GM23338 (cell line): Measurements from ENCODE around the gene HTR6. TPM values are rescaled to one million over a fixed set of nuclear protein-coding genes. Genes with fewer than 3 reads are reported as not detected.

Experiments used
- ATAC-seq: fragments of 200-7000 bp; cut with Tn5 transposase; 3 replicates; pipeline ENCODE4 v1.9.1; 2020
- DNase-seq: peaks from one replicate; pipeline ENCODE4 v3.0.0-alpha.2; 2015; ENCODE audit warnings: low spot score
- H2AFZ ChIP-seq: fragments of 200-600 bp; sonication (generic); 2 replicates; pipeline ENCODE4 v1.8.0; 2016; ENCODE audit warnings: antibody characterized with exemption, mild to moderate bottlenecking, moderate library complexity
- H3F3A ChIP-seq: fragments of 200-600 bp; sonication (generic); replicated peaks from 2 replicates; pipeline ENCODE4 v1.8.0; 2017; ENCODE audit warnings: antibody characterized with exemption, mixed run types, low read depth
- H3K27ac ChIP-seq: fragments of 200-600 bp; sonication (generic); 2 replicates; pipeline ENCODE4 v1.6.1; 2016; ENCODE audit warnings: low read depth
- H3K27me3 ChIP-seq: fragments of 200-600 bp; sonication (generic); 2 replicates; pipeline ENCODE4 v1.8.0; 2016; ENCODE audit warnings: mild to moderate bottlenecking, mixed run types, moderate library complexity; ENCODE audit not compliant: insufficient read depth
- H3K36me3 ChIP-seq: fragments of 200-600 bp; sonication (generic); 2 replicates; pipeline ENCODE4 v1.8.0; 2016; ENCODE audit warnings: mild to moderate bottlenecking; ENCODE audit not compliant: insufficient read depth
- H3K4me1 ChIP-seq: fragments of 200-600 bp; sonication (generic); 2 replicates; pipeline ENCODE4 v1.8.0; 2016; ENCODE audit warnings: mild to moderate bottlenecking, moderate library complexity; ENCODE audit not compliant: insufficient read depth
- H3K4me2 ChIP-seq: fragments of 200-600 bp; sonication (generic); 2 replicates; pipeline ENCODE4 v1.7.1; 2017; ENCODE audit warnings: mixed run types
- H3K4me3 ChIP-seq: fragments of 200-600 bp; sonication (generic); 2 replicates; pipeline ENCODE4 v1.6.1; 2016; ENCODE audit warnings: mixed run types
- H3K79me2 ChIP-seq: fragments of 200-600 bp; sonication (generic); replicated peaks from 2 replicates; pipeline ENCODE4 v1.8.0; 2017; ENCODE audit warnings: mild to moderate bottlenecking; ENCODE audit not compliant: insufficient read depth
- H3K9me2 ChIP-seq: fragments of 200-600 bp; sonication (generic); 2 replicates; pipeline ENCODE4 v1.8.0; 2017; ENCODE audit not compliant: insufficient read depth
- H4K20me1 ChIP-seq: fragments of 200-600 bp; sonication (generic); replicated peaks from 2 replicates; pipeline ENCODE4 v1.8.0; 2017; ENCODE audit warnings: mild to moderate bottlenecking; ENCODE audit not compliant: insufficient read depth
- H3K27ac Mint-ChIP-seq: 2 replicates; pipeline ENCODE4 v1.8.0; 2020; ENCODE audit warnings: inconsistent platforms, mild to moderate bottlenecking, moderate library complexity, mixed read lengths
- H3K27me3 Mint-ChIP-seq: 3 replicates; pipeline ENCODE4 v1.8.0; 2022; ENCODE audit warnings: low read depth, mild to moderate bottlenecking, moderate library complexity, mixed read lengths, inconsistent platforms; ENCODE audit not compliant: insufficient read depth, poor library complexity
- H3K36me3 Mint-ChIP-seq: 3 replicates; pipeline ENCODE4 v1.8.0; 2021; ENCODE audit warnings: low read depth, mild to moderate bottlenecking, inconsistent platforms, moderate library complexity, mixed read lengths
- H3K4me1 Mint-ChIP-seq: 3 replicates; pipeline ENCODE4 v1.8.0; 2020; ENCODE audit warnings: mild to moderate bottlenecking, inconsistent platforms, mixed read lengths
- H3K4me3 Mint-ChIP-seq: 3 replicates; pipeline ENCODE4 v1.8.0; 2021; ENCODE audit warnings: moderate library complexity, mild to moderate bottlenecking, inconsistent platforms, mixed read lengths
- H3K9me3 Mint-ChIP-seq: 3 replicates; pipeline ENCODE4 v1.8.0; 2020; ENCODE audit warnings: moderate library complexity, mild to moderate bottlenecking, inconsistent platforms, mixed read lengths
- CREB1 ChIP-seq: fragments of 250-450 bp; sonication (Bioruptor Pico); IDR thresholded peaks from 2 replicates; pipeline ENCODE4 v1.5.0; 2020; ENCODE audit warnings: low read depth, mild to moderate bottlenecking, moderate library complexity
- EZH2 ChIP-seq: fragments of 200-600 bp; sonication (generic); IDR thresholded peaks from one replicate; pipeline ENCODE4 v1.8.0; 2017; ENCODE audit warnings: antibody characterized with exemption, mild to moderate bottlenecking, low read depth; ENCODE audit not compliant: unreplicated experiment
- EZH2phosphoT487 ChIP-seq: fragments of 200-600 bp; sonication (generic); IDR thresholded peaks from one replicate; pipeline ENCODE4 v1.8.1; 2018; ENCODE audit warnings: antibody characterized with exemption; ENCODE audit not compliant: unreplicated experiment
- JUNB ChIP-seq: IDR thresholded peaks from one replicate; pipeline ENCODE4 v1.6.1; 2016; ENCODE audit warnings: antibody characterized with exemption; ENCODE audit not compliant: unreplicated experiment
- NANOG ChIP-seq: IDR thresholded peaks from 2 replicates; pipeline ENCODE4 v1.6.1; 2016; ENCODE audit warnings: antibody characterized with exemption, borderline replicate concordance
- POLR2AphosphoS5 ChIP-seq: IDR thresholded peaks from 2 replicates; pipeline ENCODE4 v1.6.1; 2016; ENCODE audit warnings: antibody characterized with exemption, low read depth
- STAT1 ChIP-seq: IDR thresholded peaks from one replicate; pipeline ENCODE4 v1.6.1; 2016; ENCODE audit warnings: antibody characterized with exemption; ENCODE audit not compliant: unreplicated experiment
- ZNF114 ChIP-seq: fragments of 250-450 bp; sonication (Bioruptor Pico); IDR thresholded peaks from 2 replicates; pipeline ENCODE4 v1.5.0; 2020; ENCODE audit warnings: mild to moderate bottlenecking, moderate library complexity
- ZNF331 ChIP-seq: fragments of 250-450 bp; sonication (Bioruptor Pico); IDR thresholded peaks from 2 replicates; pipeline ENCODE4 v1.5.0; 2020; ENCODE audit warnings: low read depth, mild to moderate bottlenecking, moderate library complexity
- polyA plus RNA-seq: library from polyadenylated mRNA; unstranded; fragments of >200 nt; fragmentation: Nextera tagmentation; extraction: Ambion mirVana; gene quantifications from 2 replicates; pipeline ENCODE4 v1.2.1, GENCODE V29; 2016
- total RNA-seq: library from RNA; depleted of rRNA; stranded (reverse); fragments of >200 nt; shearing (Covaris generic); gene quantifications from 2 replicates; pipeline ENCODE4 v1.2.3, GENCODE V29; 2014
- TF ChIP-seq, protein P1 (sequence below): fragments of 250-450 bp; sonication (Bioruptor Pico); IDR thresholded peaks from 2 replicates; pipeline ENCODE4 v1.5.0; 2020; ENCODE audit warnings: mild to moderate bottlenecking, moderate library complexity

HTR6 gene
- total and polyA plus RNA-seq, 2 experiments from 2014 or later, result 0.26 to 0.66 TPM

DNA sequence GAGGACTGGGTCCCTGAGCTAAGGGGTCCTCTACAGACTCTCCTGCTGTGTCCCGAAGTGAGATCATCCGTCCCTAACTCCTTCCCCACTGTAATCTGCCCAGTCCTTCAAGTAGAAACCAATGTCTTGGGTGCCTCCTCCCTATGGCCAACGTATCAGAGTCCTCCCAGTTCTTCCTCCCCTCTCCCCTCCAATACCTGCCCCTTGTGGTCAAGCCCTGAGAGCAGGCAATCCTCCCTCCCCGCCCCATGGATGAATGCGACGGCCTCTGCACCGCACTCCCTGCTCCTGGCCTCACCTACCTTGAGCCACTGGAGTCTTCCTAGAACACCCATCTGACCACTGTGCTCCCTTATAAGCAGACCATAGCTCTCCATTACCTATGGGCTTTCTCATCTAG, 31.1 kb downstream of the HTR6 start (continued):
- TF ChIP-seq, protein P1, sequence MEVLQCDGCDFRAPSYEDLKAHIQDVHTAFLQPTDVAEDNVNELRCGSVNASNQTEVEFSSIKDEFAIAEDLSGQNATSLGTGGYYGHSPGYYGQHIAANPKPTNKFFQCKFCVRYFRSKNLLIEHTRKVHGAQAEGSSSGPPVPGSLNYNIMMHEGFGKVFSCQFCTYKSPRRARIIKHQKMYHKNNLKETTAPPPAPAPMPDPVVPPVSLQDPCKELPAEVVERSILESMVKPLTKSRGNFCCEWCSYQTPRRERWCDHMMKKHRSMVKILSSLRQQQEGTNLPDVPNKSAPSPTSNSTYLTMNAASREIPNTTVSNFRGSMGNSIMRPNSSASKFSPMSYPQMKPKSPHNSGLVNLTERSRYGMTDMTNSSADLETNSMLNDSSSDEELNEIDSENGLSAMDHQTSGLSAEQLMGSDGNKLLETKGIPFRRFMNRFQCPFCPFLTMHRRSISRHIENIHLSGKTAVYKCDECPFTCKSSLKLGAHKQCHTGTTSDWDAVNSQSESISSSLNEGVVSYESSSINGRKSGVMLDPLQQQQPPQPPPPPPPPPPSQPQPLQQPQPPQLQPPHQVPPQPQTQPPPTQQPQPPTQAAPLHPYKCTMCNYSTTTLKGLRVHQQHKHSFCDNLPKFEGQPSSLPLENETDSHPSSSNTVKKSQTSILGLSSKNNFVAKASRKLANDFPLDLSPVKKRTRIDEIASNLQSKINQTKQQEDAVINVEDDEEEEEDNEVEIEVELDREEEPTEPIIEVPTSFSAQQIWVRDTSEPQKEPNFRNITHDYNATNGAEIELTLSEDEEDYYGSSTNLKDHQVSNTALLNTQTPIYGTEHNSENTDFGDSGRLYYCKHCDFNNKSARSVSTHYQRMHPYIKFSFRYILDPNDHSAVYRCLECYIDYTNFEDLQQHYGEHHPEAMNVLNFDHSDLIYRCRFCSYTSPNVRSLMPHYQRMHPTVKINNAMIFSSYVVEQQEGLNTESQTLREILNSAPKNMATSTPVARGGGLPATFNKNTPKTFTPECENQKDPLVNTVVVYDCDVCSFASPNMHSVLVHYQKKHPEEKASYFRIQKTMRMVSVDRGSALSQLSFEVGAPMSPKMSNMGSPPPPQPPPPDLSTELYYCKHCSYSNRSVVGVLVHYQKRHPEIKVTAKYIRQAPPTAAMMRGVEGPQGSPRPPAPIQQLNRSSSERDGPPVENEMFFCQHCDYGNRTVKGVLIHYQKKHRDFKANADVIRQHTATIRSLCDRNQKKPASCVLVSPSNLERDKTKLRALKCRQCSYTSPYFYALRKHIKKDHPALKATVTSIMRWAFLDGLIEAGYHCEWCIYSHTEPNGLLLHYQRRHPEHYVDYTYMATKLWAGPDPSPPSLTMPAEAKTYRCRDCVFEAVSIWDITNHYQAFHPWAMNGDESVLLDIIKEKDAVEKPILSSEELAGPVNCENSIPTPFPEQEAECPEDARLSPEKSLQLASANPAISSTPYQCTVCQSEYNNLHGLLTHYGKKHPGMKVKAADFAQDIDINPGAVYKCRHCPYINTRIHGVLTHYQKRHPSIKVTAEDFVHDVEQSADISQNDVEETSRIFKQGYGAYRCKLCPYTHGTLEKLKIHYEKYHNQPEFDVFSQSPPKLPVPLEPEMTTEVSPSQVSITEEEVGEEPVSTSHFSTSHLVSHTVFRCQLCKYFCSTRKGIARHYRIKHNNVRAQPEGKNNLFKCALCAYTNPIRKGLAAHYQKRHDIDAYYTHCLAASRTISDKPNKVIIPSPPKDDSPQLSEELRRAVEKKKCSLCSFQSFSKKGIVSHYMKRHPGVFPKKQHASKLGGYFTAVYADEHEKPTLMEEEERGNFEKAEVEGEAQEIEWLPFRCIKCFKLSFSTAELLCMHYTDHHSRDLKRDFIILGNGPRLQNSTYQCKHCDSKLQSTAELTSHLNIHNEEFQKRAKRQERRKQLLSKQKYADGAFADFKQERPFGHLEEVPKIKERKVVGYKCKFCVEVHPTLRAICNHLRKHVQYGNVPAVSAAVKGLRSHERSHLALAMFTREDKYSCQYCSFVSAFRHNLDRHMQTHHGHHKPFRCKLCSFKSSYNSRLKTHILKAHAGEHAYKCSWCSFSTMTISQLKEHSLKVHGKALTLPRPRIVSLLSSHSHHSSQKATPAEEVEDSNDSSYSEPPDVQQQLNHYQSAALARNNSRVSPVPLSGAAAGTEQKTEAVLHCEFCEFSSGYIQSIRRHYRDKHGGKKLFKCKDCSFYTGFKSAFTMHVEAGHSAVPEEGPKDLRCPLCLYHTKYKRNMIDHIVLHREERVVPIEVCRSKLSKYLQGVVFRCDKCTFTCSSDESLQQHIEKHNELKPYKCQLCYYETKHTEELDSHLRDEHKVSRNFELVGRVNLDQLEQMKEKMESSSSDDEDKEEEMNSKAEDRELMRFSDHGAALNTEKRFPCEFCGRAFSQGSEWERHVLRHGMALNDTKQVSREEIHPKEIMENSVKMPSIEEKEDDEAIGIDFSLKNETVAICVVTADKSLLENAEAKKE, result no peak
- TF ChIP-seq JUNB, result no peak
- TF ChIP-seq ZNF331 (CRISPR knock-in tag), result no peak

- no peak overlapping the region for H3K4me2 ChIP-seq
- Mint-ChIP-seq H3K27ac (no peak overlapping the region), H3K9me3 (no peaks in the 10 kb centered on the region), H3K27me3 (peaks cover 5% of the 10 kb centered on the region), H3K36me3 (no peaks in the 10 kb centered on the region), H3K4me1 (no peaks in the 10 kb centered on the region), H3K4me3 (no peak overlapping the region)
- no peaks in the 10 kb centered on the region for H4K20me1 ChIP-seq
- H3K27me3 ChIP-seq, result no peaks in the 10 kb centered on the region
- H3K9me2 ChIP-seq, result no peaks in the 10 kb centered on the region
- H3F3A ChIP-seq, result no peaks in the 10 kb centered on the region
- no peaks in the 10 kb centered on the region for H3K79me2 ChIP-seq
- DNase-seq (no peak), ATAC-seq (no peak)
- H3K4me1 ChIP-seq, result no peaks in the 10 kb centered on the region
- no peak overlapping the region for H2AFZ ChIP-seq
- no peak overlapping the region for H3K4me3 ChIP-seq
- H3K36me3 ChIP-seq, result no peaks in the 10 kb centered on the region
- no peak overlapping the region for H3K27ac ChIP-seq
- no peak for TF ChIP-seq ZNF114
- no peak for TF ChIP-seq EZH2
- no peak for TF ChIP-seq JUNB
- TF ChIP-seq ZNF331 (CRISPR knock-in tag), result no peak
- TF ChIP-seq STAT1, result no peak
- TF ChIP-seq, protein P1, result no peak
- TF ChIP-seq EZH2phosphoT487, result no peak
- no peak for TF ChIP-seq NANOG
- no peak for TF ChIP-seq POLR2AphosphoS5
- no peak for TF ChIP-seq CREB1 (CRISPR knock-in tag)
These were observed 32.1 kb downstream of the HTR6 start for GRCh38 chr1:19696820-19697219.
